Omental fat pad (tissue), 4 donors: ENCODE results near the gene FGF12. TPM values are rescaled to one million over a fixed set of nuclear protein-coding genes. Genes with fewer than 3 reads are reported as not detected.

ENCODE experiments used
- ATAC-seq: fragments of 150-250 bp; one replicate; pipeline ENCODE4 v1.9.1; 2016; ENCODE audit warnings: mild to moderate bottlenecking, moderate library complexity; ENCODE audit not compliant: low FRiP score
- DNase-seq: peaks from one replicate; pipeline ENCODE4 v3.0.0-alpha.2; 2019; ENCODE audit warnings: low spot score
- total RNA-seq, 4 donors: library from RNA; depleted of rRNA; stranded (reverse); fragments of >200 nt; gene quantifications; one replicate each; pipeline ENCODE4 v1.1.0, GENCODE V29; 2016
- TF ChIP-seq, protein P1 (sequence below), 3 donors: fragments of 450-650 bp; IDR thresholded peaks; one replicate each; pipeline ENCODE4 v1.5.1; 2016 to 2017; ENCODE audit warnings: antibody characterized with exemption in 3 of 3, mild to moderate bottlenecking in 3 of 3, moderate library complexity in 2 of 3

Gene FGF12
- total RNA-seq, 4 donors from 2014 or later = 2.4 to 9.3 (median 2.9) TPM

GRCh38 chr3:192155194-192155593 lies 572.1 kb downstream of the FGF12 start:
- DNase-seq = no peak
- no peak for ATAC-seq
- TF ChIP-seq, protein P1, sequence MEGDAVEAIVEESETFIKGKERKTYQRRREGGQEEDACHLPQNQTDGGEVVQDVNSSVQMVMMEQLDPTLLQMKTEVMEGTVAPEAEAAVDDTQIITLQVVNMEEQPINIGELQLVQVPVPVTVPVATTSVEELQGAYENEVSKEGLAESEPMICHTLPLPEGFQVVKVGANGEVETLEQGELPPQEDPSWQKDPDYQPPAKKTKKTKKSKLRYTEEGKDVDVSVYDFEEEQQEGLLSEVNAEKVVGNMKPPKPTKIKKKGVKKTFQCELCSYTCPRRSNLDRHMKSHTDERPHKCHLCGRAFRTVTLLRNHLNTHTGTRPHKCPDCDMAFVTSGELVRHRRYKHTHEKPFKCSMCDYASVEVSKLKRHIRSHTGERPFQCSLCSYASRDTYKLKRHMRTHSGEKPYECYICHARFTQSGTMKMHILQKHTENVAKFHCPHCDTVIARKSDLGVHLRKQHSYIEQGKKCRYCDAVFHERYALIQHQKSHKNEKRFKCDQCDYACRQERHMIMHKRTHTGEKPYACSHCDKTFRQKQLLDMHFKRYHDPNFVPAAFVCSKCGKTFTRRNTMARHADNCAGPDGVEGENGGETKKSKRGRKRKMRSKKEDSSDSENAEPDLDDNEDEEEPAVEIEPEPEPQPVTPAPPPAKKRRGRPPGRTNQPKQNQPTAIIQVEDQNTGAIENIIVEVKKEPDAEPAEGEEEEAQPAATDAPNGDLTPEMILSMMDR (IDR thresholded peaks at IDR 0.05) = no peak

GRCh38 chr3:192133271-192133670 lies 594.1 kb downstream of the FGF12 start:
- no peak for DNase-seq
- no peak for ATAC-seq
- TF ChIP-seq, protein P1 (IDR thresholded peaks at IDR 0.05) = no peak

DNA sequence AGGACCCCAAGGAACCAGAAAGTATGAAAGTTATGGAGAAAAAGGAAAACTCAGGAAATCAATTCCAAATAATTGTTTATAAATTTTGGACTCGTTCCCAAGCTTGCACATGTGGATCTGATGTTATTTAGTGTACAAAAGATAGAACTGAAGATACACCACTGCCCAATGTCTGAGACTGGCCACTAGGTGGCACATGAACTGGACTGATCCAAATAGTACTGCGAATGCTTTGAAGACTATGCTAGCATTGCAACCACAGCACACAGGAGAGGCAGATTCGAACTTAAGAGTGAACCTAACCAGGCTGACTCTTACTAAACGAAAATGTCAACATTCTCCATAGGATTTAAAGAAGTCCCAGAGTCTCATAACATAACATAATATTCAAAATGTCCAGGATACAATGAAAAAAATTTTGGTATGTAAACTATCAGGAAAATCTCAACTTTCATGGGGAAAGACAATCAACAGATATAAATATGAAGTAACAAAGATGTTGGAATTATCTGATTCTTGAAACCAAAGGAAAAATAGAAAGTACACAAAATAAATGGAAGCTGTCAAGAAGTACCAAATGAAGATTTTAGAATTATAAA lies 596.7 kb downstream of the FGF12 start:
- ATAC-seq = no peak
- TF ChIP-seq, protein P1 (IDR thresholded peaks at IDR 0.05) = no peak
- DNase-seq = no peak

GRCh38 chr3:192129586-192129985 lies 597.8 kb downstream of the FGF12 start:
- DNase-seq (no peak), ATAC-seq (no peak)
- TF ChIP-seq, protein P1 (IDR thresholded peaks at IDR 0.05) = no peak

GRCh38 chr3:192128922-192129321 lies 598.4 kb downstream of the FGF12 start:
- TF ChIP-seq, protein P1 (IDR thresholded peaks at IDR 0.05) = no peak
- DNase-seq (no peak), ATAC-seq (no peak)

DNA sequence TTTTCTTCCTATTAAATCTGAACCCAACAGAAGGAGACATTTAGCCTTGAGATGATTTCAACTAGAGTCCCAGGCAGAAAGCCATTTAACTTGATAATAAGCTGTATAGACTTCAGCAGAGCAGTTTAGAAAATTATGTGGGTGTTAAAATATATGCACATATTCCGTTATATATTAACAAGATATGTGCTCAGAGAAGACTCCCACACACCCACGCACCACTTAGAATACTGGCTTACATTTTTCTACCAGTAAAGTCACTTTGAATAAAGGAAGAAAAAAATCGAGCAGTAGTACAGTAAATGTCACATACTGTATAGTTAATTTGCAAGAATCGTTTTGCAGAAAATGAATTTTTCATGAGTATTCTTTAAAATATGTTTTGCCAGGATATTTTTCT lies 599.3 kb downstream of the FGF12 start:
- no peak for ATAC-seq
- TF ChIP-seq, protein P1 (IDR thresholded peaks at IDR 0.05) = no peak
- DNase-seq = no peak

- no peak for ATAC-seq
- no peak for DNase-seq
- TF ChIP-seq, protein P1 (IDR thresholded peaks at IDR 0.05) = no peak
Observed at GRCh38 chr3:192122832-192123594, 604.3 kb downstream of the FGF12 start.
